ENCODE data around the gene HDAC4.
"Not testable (repeated sequence)": the region's sequence is repeated elsewhere in the genome, so short reads cannot be mapped to it uniquely, and the experiment has no call there.

DNA sequence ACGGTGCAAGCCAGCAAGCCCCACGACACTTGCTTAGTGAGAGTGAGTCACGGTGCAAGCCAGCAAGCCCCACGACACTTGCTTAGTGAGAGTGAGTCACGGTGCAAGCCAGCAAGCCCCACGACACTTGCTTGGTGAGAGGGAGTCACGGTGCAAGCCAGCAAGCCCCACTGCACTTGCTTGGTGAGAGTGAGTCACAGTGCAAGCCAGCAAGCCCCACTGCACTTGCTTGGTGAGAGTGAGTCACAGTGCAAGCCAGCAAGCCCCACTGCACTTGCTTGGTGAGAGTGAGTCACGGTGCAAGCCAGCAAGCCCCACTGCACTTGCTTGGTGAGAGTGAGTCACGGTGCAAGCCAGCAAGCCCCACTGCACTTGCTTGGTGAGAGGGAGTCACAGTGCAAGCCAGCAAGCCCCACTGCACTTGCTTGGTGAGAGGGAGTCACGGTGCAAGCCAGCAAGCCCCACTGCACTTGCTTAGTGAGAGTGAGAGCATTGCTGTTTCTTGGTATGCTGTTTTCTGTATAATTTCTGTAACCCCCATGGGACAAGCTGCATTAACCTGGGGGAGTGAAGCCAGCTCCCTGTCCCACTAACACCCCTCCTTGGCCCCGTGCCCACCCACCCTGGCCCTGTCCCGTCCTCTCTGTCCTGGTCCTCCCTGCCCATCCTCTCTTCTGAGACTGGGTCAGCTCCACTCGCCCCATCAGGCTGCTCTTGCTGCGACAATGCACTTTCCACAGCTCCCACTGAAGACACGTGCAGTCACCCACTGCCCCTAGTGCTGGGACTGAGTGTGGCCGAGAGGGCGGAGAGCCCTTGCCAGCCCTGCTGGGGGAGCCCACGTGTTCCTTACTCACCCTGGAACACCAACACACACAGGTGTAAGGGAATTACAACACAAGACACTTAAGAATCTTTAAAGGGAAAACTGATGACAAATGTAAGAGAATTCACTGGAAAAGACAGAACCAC is 331.2 kb downstream of the HDAC4 start:
- TF ChIP-seq, protein P1, sequence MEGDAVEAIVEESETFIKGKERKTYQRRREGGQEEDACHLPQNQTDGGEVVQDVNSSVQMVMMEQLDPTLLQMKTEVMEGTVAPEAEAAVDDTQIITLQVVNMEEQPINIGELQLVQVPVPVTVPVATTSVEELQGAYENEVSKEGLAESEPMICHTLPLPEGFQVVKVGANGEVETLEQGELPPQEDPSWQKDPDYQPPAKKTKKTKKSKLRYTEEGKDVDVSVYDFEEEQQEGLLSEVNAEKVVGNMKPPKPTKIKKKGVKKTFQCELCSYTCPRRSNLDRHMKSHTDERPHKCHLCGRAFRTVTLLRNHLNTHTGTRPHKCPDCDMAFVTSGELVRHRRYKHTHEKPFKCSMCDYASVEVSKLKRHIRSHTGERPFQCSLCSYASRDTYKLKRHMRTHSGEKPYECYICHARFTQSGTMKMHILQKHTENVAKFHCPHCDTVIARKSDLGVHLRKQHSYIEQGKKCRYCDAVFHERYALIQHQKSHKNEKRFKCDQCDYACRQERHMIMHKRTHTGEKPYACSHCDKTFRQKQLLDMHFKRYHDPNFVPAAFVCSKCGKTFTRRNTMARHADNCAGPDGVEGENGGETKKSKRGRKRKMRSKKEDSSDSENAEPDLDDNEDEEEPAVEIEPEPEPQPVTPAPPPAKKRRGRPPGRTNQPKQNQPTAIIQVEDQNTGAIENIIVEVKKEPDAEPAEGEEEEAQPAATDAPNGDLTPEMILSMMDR (IDR thresholded peaks at IDR 0.05) = not testable (repeated sequence)
- not testable (repeated sequence) for TF ChIP-seq RAD21 (conservative IDR thresholded peaks at IDR 0.05 in 1 of 2, IDR thresholded peaks at IDR 0.05 in 1 of 2); SMC3 (IDR thresholded peaks at IDR 0.05); SREBF2 (IDR thresholded peaks at IDR 0.05); POLR2A (IDR thresholded peaks at IDR 0.05; ENCODE audit: low read length); KDM1A (IDR thresholded peaks at IDR 0.05; ENCODE audit: low read depth); EP300 (IDR thresholded peaks at IDR 0.05); MYC (IDR thresholded peaks at IDR 0.05; ENCODE audit: borderline replicate concordance, low read length); TP53 (CRISPR knock-in tag; IDR thresholded peaks at IDR 0.05); CHD2 (IDR thresholded peaks at IDR 0.05; ENCODE audit: low read length, partially characterized antibody)
- TF ChIP-seq, protein P2, sequence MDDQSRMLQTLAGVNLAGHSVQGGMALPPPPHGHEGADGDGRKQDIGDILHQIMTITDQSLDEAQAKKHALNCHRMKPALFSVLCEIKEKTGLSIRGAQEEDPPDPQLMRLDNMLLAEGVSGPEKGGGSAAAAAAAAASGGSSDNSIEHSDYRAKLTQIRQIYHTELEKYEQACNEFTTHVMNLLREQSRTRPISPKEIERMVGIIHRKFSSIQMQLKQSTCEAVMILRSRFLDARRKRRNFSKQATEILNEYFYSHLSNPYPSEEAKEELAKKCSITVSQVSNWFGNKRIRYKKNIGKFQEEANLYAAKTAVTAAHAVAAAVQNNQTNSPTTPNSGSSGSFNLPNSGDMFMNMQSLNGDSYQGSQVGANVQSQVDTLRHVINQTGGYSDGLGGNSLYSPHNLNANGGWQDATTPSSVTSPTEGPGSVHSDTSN (IDR thresholded peaks at IDR 0.05) = not testable (repeated sequence)
- TF ChIP-seq, protein P3, sequence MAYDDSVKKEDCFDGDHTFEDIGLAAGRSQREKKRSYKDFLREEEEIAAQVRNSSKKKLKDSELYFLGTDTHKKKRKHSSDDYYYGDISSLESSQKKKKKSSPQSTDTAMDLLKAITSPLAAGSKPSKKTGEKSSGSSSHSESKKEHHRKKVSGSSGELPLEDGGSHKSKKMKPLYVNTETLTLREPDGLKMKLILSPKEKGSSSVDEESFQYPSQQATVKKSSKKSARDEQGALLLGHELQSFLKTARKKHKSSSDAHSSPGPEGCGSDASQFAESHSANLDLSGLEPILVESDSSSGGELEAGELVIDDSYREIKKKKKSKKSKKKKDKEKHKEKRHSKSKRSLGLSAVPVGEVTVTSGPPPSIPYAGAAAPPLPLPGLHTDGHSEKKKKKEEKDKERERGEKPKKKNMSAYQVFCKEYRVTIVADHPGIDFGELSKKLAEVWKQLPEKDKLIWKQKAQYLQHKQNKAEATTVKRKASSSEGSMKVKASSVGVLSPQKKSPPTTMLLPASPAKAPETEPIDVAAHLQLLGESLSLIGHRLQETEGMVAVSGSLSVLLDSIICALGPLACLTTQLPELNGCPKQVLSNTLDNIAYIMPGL (CRISPR knock-in tag; IDR thresholded peaks at IDR 0.05; ENCODE audit: borderline replicate concordance) = not testable (repeated sequence)
- TF ChIP-seq, protein P4, sequence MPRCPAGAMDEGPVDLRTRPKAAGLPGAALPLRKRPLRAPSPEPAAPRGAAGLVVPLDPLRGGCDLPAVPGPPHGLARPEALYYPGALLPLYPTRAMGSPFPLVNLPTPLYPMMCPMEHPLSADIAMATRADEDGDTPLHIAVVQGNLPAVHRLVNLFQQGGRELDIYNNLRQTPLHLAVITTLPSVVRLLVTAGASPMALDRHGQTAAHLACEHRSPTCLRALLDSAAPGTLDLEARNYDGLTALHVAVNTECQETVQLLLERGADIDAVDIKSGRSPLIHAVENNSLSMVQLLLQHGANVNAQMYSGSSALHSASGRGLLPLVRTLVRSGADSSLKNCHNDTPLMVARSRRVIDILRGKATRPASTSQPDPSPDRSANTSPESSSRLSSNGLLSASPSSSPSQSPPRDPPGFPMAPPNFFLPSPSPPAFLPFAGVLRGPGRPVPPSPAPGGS (IDR thresholded peaks at IDR 0.05) = not testable (repeated sequence)
- TF ChIP-seq, protein P5, sequence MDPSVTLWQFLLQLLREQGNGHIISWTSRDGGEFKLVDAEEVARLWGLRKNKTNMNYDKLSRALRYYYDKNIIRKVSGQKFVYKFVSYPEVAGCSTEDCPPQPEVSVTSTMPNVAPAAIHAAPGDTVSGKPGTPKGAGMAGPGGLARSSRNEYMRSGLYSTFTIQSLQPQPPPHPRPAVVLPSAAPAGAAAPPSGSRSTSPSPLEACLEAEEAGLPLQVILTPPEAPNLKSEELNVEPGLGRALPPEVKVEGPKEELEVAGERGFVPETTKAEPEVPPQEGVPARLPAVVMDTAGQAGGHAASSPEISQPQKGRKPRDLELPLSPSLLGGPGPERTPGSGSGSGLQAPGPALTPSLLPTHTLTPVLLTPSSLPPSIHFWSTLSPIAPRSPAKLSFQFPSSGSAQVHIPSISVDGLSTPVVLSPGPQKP (IDR thresholded peaks at IDR 0.05; ENCODE audit: low read depth, low read length) = not testable (repeated sequence)

Data from A549 (cell line).